Suppressor macrophage treated with lipopolysaccharide for 4 hours (primary cell): ENCODE results near the gene GLIS1.

ENCODE experiments used
- DNase-seq: peaks from one replicate; pipeline ENCODE4 v3.0.0-alpha.2; 2020

The GLIS1 gene

DNA sequence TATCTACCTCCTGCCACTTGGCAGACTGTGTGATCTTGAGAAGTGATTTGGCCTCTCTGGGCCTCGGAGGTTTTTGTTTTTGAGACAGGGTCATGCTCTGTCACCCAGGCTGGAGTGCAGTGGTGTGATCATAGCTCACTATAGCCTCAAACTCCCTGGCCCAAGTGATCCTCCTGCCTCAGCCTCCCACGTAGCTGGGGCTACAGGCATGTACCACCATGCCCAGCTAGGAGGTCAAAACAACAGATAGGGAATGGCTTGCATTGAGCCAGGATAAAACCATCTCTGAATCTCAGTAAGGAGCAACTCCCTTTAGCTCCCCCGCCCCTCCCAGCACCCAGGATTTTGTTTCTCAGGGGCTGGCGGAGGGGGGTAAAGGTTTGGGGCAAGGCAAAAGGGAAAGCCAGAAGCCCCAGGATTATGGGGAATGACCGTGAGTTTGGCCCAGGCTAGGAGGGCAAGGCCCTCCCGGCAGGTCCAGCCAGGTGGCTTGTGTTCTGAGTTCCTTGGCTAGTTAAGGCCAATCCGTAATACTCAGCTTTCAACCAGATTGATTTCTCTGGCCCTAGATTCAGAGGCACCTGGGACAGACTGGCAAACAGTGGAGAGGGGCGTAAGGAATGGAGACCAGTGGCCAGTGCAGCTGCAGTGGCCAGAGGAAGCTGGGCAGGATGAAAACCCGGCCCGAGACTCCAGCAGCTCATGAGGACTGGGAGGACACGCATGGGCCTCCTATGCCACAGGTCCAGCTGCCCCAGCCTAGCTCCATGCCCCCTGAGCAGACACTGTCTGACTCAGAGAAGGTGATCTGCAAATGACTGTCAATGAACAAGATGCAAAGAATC, 149.7 kb downstream of the GLIS1 start:
- no peak for DNase-seq

DNA sequence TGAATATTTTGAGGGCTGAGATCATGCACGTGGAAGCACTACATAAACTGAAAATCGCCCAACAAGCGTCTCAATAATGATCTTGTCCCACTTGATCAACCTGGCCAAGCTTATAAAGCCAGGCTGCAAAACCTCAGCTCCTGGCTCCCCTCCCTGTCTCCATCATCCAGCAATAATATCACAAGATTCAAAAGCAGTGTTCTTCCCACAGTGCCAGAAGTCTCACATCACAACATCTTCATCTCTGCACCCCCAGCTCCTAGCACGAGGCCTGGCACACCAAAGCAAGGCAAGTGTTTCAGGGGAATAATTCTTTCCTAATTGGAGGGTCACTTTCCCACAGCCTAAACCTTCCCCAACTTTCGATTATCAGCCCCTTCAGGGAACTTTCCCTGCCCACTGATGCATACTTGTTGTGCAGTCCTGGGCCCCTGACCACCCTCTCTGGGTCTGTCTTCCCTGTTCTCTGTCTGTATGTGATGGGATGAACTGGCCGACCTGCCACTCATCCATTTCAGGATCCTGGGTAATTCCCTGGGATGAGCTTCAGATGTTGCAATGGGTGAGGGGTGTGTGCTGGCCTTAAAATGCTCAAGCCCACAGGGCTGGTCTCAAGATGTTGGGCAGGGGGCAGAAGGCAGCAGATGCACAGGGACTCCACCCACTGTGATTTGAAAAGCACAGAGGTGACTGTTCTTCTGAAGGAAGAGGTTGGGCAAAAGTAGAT, 150.7 kb downstream of the GLIS1 start:
- no peak for DNase-seq

DNA sequence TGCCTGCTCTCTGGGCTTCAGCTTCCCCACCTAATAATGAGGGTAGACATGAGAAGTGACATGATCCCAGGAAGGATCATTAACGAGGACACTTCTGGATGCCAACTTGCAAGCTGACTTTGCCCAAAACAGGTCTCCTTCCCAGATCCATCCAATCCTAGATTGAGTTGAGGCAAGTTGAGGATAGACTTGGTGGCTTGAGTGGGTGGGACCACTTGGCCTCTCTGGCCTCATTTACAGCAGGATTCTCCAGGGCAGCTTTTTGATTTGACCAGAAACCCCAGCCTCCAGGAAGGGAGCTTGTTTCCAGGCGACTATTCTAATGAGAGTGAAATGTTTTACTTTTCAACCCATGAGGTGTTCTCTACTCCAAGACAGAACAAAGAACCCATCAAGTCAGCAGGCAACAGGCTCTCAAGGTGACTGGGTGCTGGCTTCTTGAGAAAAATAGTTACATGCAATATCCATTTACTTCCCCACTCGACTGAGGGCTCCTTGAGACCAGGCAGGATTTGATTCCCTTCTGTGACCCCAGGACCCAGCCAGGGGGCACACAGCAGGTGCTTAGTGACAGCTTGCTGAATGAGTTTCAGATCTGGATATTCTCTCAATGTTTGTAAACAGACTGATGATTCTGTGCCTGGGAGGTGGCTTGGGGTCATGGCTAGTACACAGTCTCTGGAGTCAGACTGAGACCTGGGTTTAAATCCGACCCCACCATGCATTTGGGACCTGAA, 151.5 kb downstream of the GLIS1 start:
- DNase-seq = no peak

DNA sequence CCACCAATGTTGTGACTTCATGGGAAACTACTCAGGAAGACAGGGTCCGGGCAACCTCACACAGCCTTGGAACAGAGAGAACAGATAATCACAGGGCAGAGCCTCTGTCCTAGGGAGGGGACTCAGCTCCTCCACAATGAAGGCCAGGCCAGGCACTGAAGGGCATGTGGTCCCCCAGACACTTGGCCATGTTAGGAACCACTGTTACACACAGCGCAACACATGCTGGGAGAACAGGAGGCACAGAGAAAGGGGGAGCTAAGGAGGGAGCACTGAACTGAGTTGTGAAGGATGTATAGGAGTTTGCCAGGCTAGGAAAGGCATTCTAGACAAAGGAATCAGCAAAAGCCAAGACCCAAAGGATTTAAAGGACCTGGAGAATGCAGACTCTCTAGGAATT, 152.2 kb downstream of the GLIS1 start:
- no peak for DNase-seq

DNA sequence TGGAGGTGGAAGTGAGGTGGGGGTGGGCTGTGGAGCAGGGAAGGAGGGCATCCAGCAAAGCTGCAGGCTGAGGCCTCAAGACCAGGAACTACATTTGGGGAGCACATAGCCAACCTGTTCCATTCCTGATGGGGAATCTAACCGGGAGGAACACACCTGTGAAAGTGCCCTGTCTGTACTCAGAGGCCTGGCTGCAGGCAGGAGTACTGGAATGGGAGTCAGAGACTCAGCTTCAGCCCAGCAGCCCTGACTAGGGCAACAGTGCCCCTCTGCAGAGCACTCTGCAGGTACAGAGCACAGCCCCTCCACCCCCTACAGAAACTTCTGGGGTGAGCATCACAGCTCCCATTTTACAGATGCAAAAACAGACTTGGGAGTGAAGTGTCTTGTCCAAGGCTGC, 153.4 kb downstream of the GLIS1 start:
- DNase-seq = no peak

DNA sequence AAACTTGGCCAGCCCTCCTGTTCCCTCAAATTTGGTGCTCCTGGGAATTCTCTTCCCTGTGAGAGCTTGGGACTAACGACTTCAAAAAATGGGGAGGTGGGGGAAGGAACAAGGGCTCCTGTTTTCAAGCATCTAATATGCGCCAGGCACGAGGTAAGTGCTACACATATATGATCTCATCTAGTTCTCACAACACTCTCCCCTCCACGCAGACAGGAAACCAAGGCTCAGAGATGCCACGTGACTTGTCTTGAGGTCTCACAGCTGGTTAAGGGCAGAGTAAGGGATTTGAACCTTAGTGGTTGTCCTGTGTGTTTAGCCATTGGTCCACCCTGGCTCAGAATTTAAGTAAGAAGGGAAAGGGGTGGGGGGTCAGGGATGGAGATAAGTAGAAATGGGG, 153.8 kb downstream of the GLIS1 start:
- DNase-seq = no peak

DNA sequence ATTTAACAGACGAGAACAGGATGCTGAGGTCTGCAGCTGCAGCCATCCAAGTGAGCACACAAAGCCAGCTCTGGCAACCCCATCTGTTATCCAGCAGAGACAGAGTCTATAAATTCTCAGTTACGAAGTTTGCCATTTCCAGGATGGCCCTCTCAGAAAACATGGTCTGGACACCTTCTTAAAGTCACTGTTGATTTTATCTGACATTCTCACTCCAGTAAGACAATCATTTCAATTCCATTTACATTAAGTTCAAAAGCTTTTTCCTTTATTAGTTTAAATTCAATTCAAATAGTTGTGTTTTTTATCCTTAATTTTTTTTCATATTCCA, 154.2 kb downstream of the GLIS1 start:
- no peak for DNase-seq

DNA sequence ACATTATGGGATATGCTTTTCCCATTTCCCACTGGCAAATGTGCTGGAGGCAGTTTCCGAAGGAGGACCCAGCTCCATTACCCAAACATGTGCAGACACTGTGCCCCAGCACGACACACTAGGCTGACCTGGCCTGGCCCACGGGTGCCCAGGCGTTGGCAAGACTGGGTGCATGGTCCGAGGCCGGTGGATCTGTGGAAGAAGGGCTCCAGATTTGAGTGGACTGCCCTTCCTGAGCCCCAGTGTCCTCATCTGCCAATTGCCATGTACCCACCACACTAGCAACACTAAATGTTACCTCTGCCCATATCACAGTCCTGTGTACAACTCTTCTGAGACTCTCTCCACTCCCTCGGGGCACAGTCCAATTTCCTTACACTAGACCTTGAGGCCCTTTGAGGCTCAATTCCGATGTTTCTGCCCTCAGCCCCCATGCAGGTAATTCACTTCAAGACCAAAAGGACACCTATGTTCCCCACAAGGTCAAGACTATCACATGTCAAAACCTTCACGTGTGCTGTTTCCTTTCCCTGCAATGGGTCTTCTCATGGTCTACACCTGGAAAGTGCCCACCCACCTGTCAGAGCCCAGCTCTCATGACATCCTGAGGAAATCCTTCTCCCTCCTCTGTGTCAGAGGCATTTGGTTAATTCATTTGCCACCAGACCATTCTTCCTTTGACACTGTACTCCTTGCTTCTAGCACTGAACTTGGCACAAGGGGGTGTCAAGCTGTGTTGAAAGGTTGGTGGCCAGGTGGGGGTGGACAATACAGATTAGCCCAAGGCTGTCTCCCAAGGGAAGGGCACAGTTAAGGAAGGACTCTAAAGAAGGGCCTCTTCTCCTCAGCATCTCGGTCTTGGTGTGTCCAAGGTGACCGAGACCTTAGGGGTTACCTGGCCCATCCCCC, 154.8 kb downstream of the GLIS1 start:
- no peak for DNase-seq

DNA sequence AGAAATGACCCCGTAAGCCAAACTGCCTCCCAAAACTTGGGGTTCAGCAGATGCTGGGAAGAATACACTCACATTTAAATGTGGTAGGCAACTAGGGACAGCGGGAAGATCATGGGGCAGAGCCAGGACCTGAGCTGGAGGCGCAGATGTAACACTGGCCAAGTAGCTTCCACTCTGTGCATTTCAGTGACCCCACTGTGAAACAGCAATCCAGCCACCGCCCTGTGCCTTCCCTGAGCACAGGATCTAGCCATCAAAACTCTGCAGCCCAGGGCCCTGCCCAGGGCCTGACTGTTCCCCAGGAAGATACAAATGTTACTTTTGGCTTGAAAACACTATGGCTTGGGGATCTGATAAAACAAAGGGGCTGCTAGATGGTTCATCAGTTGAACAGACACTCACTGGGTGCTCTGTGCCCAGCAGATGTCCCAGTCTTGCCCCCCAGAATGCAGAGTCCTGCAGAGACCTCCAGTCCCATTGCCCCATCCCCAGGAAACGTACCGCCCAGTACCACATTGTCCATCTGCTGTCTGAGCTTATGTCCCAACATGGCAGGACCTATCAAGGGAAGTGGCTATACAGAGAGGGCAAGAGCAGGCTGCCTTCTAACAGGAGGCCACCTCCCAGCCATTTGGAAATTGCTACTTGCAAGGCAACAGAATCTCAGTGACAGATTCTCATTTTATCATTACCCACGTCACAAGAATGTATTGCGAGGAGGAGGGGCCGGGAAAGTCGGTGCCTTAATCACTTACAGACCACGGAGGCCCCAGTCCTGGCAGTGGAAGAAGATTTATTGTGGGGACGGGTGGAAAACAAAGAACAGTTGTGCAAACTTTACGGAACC, 155.7 kb downstream of the GLIS1 start:
- no peak for DNase-seq

DNA sequence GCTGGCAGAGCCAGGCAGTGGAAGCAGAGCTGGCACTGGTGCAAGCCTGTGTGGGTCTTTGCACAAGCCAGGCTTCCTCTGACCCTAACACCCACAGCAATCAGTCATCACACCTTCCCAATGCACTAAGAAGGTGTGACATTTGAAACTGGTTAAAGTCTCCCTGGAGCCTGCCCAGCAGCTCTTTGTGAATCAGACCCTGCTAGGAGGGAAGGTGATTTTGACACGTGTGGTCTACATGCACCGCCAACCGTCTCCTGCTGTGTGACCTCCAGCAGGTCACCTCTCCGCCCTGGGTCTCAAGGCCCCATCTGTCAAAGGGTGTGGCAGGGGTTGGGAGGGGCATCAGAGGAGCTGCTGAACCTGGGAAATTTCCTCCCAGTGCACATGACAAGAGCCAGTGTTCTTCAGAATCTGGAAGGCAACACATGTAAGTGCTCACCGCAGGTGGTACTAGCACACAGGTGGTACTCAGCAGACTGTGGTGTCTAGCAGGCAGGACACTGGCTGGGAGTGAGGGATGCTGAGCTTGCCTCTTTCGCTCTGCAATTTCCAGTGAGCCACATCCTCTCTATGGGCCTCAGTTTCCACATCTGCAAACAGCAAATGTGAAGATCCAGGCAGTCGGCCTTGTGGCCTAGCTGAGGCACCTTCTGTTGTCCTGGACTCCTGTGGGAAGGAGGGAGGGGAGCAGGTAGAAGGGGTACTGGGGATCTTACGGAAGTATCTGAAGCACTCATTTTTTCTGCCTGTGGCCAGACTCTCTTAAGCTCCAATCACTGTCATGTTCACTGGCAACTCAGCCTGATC, 156.5 kb downstream of the GLIS1 start:
- no peak for DNase-seq

DNA sequence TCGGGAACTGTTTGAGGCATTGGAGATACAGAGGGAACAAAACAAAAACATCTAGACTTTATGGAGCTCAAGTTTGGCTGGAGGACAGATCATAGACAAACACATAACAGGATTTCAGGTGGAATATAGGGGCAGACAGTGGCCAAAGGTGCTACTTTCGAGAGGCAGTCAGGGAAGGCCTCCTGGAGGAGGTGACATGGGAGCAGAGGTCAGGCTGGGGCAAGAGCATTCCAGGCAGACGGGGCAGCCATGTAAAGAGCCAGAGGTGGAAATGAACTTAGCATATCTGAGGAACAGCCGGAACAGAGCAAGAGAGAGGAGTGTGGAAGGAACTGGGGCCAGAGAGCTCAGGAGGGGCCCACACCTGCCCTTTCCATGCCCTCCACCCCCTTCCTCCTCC, 157.5 kb downstream of the GLIS1 start:
- no peak for DNase-seq

DNA sequence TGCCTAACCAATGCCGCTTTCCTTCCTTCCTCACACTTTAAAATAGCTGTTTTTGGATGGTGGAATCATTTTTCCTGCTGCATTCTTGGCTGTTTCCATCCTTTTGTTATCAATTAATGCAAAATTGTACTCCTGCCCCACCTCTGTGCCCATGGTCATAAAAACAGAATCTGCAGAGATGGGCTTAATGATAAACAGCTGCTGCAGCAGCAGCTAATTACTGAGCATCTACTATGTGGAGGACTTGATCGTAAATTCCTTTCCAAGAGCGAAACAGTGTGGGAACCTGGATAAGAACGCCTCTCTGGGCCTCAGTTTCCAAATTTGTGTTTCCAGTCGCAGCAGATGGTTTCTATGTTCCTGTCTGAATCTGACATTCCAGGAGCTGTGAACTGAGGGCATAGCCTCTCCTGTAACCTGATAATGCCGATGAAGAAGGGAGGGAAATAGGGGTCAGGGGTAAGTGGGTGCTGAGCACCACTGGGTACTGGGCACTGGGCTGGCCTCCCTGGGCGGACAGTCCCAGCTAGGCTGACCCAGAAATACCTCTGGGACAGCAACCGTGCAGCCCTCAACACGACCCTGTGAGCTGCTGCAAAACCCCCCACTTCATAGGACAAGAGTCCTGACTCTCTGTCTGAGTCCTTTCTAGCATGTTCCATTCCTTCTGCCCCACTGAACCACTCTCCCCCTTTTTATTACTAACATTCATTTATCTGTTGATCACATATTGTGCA, 158.1 kb downstream of the GLIS1 start:
- DNase-seq = no peak

DNA sequence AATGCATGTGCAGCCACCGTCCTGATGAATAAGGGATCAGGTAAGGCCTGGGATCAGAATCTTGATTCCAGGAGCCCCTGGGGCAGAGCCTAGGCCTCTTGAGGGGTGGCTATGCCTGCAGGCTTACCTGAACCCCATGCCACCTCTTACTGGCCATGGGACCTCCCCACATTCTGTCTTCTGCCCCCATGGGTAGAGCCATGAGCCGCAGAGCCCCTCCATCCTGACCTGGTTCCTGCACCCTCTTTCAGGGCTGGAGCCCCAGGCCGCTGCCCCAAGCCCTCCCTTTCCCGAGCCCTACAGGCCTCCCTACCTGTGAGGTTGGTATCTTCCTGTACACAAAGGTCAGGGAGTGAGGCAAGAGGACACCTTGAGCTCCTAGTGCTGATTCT, 159.0 kb downstream of the GLIS1 start:
- DNase-seq = no peak

DNA sequence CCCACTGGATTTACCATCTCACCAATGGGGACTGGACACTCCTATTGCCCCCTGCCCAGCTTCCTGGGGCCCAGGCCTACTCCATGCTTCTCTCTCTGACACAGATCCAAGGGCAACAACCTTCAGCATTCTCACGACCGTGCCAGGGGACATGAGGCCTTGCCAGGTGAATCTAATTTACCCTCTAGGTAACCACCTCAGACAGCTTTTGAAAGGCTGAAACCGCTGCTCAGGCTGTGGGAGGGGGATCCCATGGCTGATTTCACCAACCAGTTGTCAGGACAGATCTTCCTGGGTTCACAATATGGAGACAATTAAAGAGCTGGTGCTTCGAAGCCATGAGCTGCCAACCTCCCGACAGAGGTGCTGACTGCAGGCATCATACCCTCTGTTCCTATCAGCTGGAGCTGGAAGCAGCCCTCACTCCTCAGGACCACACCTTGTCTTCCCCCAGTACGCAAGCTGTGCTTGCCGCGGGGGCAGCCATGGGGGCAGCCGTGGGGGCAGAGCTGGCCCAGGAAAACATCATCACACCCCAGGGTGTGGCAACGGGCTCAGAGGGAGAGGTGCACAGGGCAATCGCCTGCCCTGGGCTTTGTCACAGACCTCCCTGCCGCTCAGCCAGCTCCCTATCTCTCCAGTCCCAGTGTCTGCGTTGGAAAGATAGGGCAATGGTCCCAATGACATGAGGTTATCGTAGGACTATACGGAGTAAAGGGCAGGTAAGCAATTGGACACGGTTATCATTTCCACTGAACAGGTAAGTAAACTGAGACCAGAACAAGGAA, 159.5 kb downstream of the GLIS1 start:
- DNase-seq = no peak

DNA sequence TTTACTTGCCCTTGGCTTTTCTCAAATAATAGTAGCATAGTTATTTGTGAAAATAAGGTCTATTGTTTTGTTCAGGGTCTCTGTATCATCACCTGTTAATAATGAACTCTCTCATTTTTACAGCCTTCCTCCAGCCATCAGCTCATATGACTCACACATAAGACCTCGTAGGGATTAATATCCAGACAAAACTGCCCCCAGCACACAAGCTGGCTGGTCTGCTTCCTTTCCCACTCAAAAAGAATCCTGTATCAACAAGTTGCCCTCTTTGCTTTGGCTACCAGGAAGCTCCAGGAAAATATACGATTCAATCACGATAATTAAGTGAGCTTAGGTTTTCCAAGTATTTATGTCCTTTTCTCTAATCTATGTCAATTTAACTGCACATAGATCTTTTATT, 160.6 kb downstream of the GLIS1 start:
- no peak for DNase-seq

DNA sequence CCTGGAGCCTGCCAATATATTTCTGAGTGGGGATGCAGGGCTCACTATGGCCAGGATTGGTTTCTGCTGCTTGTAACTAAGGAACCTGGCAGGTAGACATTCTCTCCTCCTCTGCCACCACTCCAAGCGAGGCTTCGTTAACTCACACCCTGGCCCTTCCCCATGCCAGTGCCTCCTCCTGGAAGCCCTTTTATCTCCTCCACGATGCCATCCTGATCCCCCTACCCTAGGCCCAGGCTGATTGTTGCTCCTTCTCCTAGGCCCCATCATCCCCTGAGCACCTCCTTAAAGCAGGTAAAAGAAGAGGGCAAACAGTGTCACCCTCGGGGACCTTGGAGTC, 161.2 kb downstream of the GLIS1 start:
- no peak for DNase-seq

DNA sequence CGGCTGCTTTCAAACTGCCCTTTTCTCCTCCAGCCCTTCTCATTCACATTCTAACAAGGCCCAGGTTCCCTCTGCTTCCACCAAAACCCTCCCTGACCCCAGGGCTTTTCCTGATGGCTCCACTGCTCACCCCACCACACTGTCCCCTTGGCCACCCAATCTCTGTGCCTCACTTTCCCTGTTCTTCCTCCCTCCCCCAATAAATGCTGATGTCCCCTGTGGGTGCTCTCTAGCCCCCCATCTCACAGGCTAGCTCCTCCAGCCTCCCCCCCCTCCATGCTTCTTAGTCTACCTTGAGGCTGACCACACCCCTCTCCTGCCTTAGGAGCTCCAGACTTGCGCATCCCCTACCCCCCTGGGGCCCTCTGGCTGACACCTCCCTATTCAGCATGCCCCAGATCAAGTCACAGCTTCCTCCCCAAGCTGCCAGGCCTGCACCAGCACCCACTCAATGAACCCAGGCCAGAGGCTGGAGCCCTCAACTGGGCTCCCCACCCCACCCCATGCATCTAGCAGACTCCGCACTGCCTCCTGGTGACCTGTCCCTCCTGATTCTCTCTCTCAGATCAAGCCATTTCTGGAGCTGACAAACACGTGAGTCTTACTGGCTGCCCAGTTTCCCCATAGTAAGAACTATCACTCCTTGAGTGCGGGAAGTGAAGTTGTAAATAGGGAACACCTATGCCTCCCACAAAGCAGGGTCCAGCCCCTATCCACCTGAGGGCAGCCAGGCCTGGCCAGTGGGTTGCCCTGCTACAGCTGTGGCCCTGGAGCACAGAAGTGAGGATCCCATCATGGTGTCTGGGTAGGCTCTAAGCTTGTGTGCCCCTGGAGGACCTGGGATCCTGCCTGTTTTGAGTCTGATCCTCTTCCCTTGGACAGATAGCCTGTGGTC, 161.9 kb downstream of the GLIS1 start:
- no peak for DNase-seq

DNA sequence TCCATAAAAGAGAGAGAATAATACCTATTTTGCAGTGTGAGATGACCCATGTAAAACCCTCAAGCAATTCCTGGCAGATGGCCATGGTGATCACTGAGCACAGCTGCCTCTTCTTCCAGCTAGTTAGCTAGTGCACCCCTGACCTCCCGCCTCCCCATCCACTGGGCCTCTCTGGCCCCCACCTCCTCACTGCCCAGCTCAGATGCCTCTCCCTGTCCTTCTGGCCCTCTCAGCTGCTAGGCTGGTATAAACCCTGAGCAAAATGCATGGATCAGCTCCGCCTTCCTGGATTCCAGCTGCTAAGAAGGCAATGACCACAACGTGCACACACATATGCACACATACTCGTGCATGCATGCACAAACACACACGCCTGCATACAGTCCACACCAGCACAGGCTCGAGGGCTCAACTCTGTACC, 162.6 kb downstream of the GLIS1 start:
- no peak for DNase-seq

DNA sequence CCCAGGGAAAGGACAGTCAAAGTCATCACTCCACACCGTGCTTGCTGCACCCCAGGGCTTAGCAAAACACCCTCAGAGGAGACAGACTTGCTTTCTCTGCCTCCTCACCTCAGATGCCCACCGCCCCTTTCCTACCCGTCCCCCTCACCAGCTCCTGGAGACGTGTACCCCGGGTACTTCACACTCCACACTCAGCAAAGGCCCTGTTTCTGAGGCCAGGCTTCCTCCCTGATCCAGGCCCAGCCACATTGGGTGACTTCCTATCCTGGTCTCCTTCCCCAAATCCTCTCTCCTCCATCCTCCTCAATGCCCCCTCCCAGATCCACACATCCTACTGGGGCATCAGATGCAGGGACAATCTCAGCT, 163.0 kb downstream of the GLIS1 start:
- no peak for DNase-seq
